Esophagus muscularis mucosa (tissue), 4 donors: ENCODE data around the gene NLRP3.

Experiments
- EP300 ChIP-seq: sonication (generic); formaldehyde crosslinking; IDR thresholded peaks from one replicate; pipeline ENCODE4 v1.6.1; 2017; ENCODE audit warnings: antibody characterized with exemption
- POLR2A ChIP-seq: fragments of 450-650 bp; IDR thresholded peaks from one replicate; pipeline ENCODE4 v1.6.1; 2017; ENCODE audit warnings: antibody characterized with exemption, moderate library complexity, mild to moderate bottlenecking, low read depth
- POLR2AphosphoS5 ChIP-seq, 2 donors: sonication (generic); formaldehyde crosslinking; IDR thresholded peaks; one replicate each; pipeline ENCODE4 v1.6.1; 2017; ENCODE audit warnings: antibody characterized with exemption in 2 of 2
- TF ChIP-seq, protein P1 (sequence below), 3 experiments: fragments of 200-600 bp in 2 of 3; fragments of 450-650 bp in 1 of 3; sonication (generic) in 2 of 3; IDR thresholded peaks; one replicate each; pipeline ENCODE4 v1.5.1; 2017 to 2019; ENCODE audit warnings: antibody characterized with exemption in 3 of 3, mild to moderate bottlenecking in 2 of 3, moderate library complexity in 1 of 3

- TF ChIP-seq, protein P1, sequence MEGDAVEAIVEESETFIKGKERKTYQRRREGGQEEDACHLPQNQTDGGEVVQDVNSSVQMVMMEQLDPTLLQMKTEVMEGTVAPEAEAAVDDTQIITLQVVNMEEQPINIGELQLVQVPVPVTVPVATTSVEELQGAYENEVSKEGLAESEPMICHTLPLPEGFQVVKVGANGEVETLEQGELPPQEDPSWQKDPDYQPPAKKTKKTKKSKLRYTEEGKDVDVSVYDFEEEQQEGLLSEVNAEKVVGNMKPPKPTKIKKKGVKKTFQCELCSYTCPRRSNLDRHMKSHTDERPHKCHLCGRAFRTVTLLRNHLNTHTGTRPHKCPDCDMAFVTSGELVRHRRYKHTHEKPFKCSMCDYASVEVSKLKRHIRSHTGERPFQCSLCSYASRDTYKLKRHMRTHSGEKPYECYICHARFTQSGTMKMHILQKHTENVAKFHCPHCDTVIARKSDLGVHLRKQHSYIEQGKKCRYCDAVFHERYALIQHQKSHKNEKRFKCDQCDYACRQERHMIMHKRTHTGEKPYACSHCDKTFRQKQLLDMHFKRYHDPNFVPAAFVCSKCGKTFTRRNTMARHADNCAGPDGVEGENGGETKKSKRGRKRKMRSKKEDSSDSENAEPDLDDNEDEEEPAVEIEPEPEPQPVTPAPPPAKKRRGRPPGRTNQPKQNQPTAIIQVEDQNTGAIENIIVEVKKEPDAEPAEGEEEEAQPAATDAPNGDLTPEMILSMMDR (IDR thresholded peaks at IDR 0.05): no peak
- TF ChIP-seq POLR2A (no peak), POLR2AphosphoS5 (IDR thresholded peaks at IDR 0.05) (no peak), EP300 (no peak)
Observed at GRCh38 chr1:247467129-247467528, 51.2 kb downstream of the NLRP3 start.
